Muscle layer of duodenum (tissue), 2 donors: ENCODE data around the gene SLC35A4.
"Not testable (repeated sequence)": the region's sequence is repeated elsewhere in the genome, so short reads cannot be mapped to it uniquely, and the experiment has no call there.

ENCODE experiments used
- H3K27ac ChIP-seq: one replicate; pipeline ENCODE4 v1.7.0; 2013; ENCODE audit warnings: mild to moderate bottlenecking, low read length
- H3K27me3 ChIP-seq: one replicate; pipeline ENCODE4 v1.7.0; 2013; ENCODE audit warnings: low read depth, mild to moderate bottlenecking, control low read depth, low read length
- H3K36me3 ChIP-seq, 2 donors: one replicate each; pipeline ENCODE4 v1.7.0; 2013; ENCODE audit warnings: low read length in 2 of 2, control low read depth in 1 of 2, mild to moderate bottlenecking in 1 of 2; ENCODE audit not compliant: insufficient read depth in 2 of 2, control insufficient read depth in 1 of 2
- H3K4me1 ChIP-seq, 2 donors: one replicate each; pipeline ENCODE4 v1.7.0; 2013; ENCODE audit warnings: low read length in 2 of 2, mild to moderate bottlenecking in 2 of 2, control low read depth in 1 of 2, moderate library complexity in 1 of 2; ENCODE audit not compliant: insufficient read depth in 2 of 2, control insufficient read depth in 1 of 2
- H3K4me3 ChIP-seq, 2 donors: one replicate each; pipeline ENCODE4 v1.7.0; 2013; ENCODE audit warnings: low read length in 2 of 2, low read depth in 1 of 2, mild to moderate bottlenecking in 1 of 2
- H3K9me3 ChIP-seq, 2 donors: one replicate each; pipeline ENCODE4 v1.7.0; 2013; ENCODE audit warnings: low read length in 2 of 2, control low read depth in 1 of 2, mild to moderate bottlenecking in 1 of 2; ENCODE audit not compliant: control insufficient read depth in 1 of 2
- donor health status: healthy.

Gene SLC35A4

DNA sequence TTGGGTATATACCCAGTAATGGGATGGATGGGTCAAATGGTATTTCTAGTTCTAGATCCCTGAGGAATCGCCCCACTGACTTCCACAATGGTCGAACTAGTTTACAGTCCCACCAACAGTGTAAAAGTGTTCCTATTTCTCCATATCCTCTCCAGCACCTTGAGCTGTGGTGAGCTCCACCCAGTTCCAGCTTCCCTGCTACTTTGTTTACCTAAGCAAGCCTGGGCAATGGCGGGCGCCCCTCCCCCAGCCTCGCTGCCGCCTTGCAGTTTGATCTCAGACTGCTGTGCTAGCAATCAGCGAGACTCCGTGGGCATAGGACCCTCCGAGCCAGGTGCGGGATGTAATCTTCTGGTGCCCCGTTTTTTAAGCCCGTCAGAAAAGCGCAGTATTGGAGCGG is 28.4 kb downstream of the SLC35A4 start:
- not testable (repeated sequence) for H3K36me3 ChIP-seq, H3K4me3 ChIP-seq

DNA sequence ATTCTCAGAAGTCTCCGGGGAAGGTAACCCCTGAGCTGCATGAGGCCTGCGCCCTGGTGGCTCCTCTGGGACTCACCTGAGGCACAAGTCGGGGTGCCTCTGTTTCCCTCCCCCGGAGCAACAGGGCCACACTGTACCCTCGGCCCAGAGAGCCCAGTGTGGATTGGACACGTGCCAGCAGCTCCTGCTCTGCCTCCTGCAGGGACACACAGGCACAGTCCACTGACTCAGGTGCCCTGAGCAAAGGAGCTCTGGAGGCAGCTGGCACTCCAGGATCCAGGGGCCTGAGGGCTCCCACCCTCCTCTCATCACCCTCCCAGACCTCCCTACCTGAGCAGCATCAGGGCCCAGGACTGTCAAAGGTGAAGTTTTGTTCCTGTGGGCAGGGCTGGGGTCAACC is 29.5 kb downstream of the SLC35A4 start:
- Histone ChIP-seq H3K36me3 (no peaks in the 10 kb centered on the region), H3K27ac (no peak overlapping the region), H3K4me1 (no peaks in the 10 kb centered on the region), H3K9me3 (no peaks in the 10 kb centered on the region), H3K27me3 (no peaks in the 10 kb centered on the region), H3K4me3 (no peak overlapping the region)

More for the DNA sequence above, 28.4 kb downstream of the SLC35A4 start:
- not testable (repeated sequence) for H3K9me3 ChIP-seq, H3K27ac ChIP-seq, H3K4me1 ChIP-seq, H3K27me3 ChIP-seq

DNA sequence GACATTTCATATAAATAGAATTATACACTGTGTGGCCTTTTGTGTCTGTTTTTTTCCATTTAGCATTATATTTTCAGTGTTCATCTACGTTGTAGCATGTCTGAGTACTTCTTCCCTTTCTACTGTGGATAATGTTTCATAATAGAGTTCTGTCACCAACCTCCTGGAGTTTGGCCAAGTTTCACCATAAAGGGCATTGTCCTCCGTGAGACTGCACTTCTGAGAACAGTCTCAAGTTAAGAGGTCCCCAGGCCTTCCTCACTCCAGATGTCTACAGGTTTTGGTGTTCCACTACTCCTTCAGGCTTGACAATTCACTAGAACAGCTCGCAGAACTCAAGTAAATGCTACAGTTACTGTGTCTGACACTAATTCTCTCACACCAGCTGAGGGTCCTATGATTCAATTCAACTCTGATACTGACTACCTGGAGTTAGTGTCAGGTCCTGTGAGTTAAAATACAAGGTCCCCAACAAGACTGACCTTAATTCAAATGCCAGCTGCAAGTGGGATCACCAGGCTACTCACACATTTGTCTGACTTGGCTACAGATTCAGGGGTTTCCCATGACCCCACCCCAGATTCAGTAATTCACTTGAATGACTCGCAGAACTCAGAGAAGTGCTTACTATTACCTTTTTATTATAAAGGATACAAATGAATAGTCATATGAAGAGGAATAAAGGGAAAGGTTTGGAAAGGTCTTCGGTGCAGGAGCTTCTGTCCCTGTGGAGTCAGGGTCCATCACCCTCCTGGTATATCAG is 31.1 kb downstream of the SLC35A4 start:
- Histone ChIP-seq H3K36me3 (no peaks in the 10 kb centered on the region), H3K27ac (peak overlapping the region; percentile 3), H3K9me3 (no peaks in the 10 kb centered on the region), H3K4me3 (no peak overlapping the region), H3K27me3 (no peaks in the 10 kb centered on the region), H3K4me1 (no peaks in the 10 kb centered on the region)

DNA sequence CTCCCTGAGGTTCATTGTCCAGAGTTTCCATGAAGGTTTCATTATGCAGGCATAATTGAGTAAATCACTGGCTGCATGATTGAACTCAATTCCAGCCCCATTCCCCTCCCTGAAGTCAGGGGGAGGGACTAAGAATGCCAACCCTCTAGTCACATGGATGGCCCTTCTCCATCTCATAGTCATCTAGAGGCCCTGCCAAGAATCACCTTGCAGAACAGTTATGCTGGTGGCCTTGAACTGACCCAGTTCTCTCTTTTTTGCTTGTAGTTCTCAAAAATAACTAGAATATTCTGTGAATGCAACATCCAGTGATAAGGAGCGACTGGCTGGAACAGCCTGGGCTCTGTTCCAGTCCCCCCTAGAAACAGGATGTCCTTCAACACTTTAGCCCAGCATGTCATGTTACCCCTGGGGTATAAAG is 31.7 kb downstream of the SLC35A4 start:
- peak overlapping the region; percentile 23 for H3K27ac ChIP-seq
- H3K36me3 ChIP-seq: no peaks in the 10 kb centered on the region

DNA sequence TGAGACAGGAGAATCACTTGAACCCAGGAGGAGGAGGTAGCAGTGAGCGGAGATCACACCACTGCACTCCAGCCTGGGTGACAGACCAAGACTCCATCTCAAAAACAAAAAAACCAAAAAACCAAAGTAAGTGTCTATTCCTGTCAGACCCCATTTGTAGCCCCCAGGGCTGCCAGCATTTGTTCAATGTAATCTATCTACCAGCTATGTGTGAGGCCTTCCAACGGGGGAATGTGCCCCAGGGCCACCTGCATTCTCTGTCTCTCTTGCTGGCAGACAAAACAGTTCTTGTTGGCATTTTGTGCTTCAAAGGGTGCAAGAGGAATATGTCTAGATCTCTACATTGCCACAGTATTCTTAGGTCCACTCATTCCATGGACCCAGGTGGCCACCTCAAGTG is 34.2 kb downstream of the SLC35A4 start:
- Histone ChIP-seq H3K9me3 (no peaks in the 10 kb centered on the region), H3K27ac (no peak overlapping the region), H3K27me3 (no peaks in the 10 kb centered on the region), H3K36me3 (no peaks in the 10 kb centered on the region), H3K4me3 (no peak overlapping the region), H3K4me1 (no peaks in the 10 kb centered on the region)

More for the DNA sequence above, 31.7 kb downstream of the SLC35A4 start:
- Histone ChIP-seq H3K9me3 (no peaks in the 10 kb centered on the region), H3K4me3 (no peak overlapping the region), H3K4me1 (no peaks in the 10 kb centered on the region), H3K27me3 (no peaks in the 10 kb centered on the region)

DNA sequence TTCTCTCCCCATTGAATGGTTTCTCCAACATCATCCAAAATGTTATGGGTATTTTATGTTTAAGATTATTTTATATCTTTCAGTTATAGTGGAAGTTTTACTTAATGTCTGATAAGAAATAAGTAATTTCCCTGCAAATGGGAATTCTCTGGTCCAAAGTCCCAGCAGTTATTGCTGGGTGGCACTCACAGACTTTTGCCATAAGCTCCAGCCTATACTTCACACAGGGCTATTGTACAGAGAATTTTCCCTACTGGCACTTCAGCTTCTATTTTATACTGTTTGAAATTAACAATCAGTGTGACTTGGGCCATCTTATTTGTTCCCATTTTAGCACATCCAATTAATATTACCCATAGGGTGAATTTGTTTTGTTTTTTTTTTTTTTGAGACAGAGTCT is 35.5 kb downstream of the SLC35A4 start:
- Histone ChIP-seq H3K9me3 (no peaks in the 10 kb centered on the region), H3K4me1 (no peaks in the 10 kb centered on the region), H3K27me3 (no peaks in the 10 kb centered on the region), H3K4me3 (no peak overlapping the region), H3K27ac (no peak overlapping the region), H3K36me3 (no peaks in the 10 kb centered on the region)

DNA sequence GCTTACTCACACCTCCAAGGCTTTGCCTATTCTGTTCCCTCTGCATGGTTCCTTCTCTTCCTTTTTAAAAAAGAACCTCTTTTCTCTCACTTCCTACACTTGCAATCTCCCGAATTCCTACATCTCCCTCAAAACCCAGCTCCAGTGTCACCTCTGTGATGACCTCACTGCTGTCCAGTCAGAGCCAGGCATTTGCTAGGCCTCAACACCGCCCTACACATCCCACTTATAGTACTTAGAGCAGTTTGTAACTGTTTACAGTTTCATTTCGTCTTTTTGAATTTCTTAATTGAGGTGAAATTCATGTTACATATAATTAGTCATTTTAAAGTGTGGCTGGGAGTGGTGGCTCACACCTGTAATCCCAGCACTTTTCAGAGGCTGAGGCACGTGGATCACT is 37.5 kb downstream of the SLC35A4 start:
- no peaks in the 10 kb centered on the region for H3K9me3 ChIP-seq
- H3K4me3 ChIP-seq: no peak overlapping the region
- H3K36me3 ChIP-seq: no peaks in the 10 kb centered on the region
- H3K27me3 ChIP-seq: no peaks in the 10 kb centered on the region
- no peaks in the 10 kb centered on the region for H3K4me1 ChIP-seq
- no peak overlapping the region for H3K27ac ChIP-seq

DNA sequence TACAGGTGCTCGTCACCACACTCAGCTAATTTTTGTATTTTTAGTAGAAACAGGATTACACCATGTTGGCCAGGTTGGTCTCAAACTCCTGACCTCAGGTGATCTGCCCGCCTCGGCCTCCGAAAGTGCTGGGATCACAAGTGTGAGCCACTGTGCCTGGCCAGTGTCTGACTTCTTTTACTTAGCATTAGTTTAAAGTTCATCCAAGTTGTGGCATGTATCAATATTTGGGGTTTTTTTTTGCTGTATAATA is 38.7 kb downstream of the SLC35A4 start:
- H3K27me3 ChIP-seq, H3K4me1 ChIP-seq, H3K27ac ChIP-seq, H3K36me3 ChIP-seq, H3K9me3 ChIP-seq, H3K4me3 ChIP-seq: not testable (repeated sequence)

DNA sequence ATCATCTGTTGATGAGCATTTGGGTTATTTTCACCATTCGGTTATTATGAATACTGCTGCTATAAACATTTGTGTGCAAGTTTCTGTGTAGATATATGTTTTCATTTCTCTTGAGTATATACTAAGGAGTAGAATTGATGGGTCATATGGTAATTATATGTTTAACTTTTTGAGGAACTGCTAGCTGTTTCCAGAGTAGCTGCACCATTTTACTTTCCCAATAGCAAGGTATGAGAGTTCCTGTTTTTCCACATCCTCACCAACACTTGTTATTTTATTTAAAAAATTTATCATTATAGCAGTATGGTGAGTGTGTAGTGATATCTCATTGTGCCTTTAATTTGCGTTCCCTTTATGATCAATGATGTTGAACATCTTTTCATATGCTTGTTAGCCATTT is 39.1 kb downstream of the SLC35A4 start:
- no peak overlapping the region for H3K4me3 ChIP-seq
- no peaks in the 10 kb centered on the region for H3K27me3 ChIP-seq
- no peaks in the 10 kb centered on the region for H3K36me3 ChIP-seq
- no peaks in the 10 kb centered on the region for H3K9me3 ChIP-seq
- H3K4me1 ChIP-seq: peaks cover 0 to 6% of the 10 kb centered on the region in 2 donors
- no peak overlapping the region for H3K27ac ChIP-seq

DNA sequence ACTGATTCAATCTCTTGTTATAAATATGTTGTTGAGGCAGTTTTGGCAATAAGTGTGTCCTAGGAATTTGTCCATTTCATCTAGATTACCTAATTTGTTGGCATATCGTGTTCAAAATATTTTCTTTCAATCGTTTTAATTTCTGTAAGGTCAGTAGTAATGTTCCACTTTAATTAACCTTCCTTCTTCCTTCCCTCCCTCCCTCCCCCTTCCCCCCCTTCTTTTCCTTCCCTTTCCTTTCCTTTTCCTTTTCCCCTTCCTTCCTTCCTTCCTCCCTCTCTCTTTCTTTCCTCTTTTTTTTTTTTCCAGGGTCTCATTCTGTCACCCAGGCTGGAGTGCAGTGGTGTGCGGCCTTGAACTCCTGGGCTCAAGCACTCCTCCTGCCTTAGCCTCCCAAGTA is 41.3 kb downstream of the SLC35A4 start:
- no peak overlapping the region for H3K27ac ChIP-seq
- peaks cover 0 to 9% of the 10 kb centered on the region in 2 donors for H3K4me1 ChIP-seq
- no peaks in the 10 kb centered on the region for H3K36me3 ChIP-seq
- no peaks in the 10 kb centered on the region for H3K27me3 ChIP-seq
- H3K4me3 ChIP-seq: no peak overlapping the region
- no peaks in the 10 kb centered on the region for H3K9me3 ChIP-seq

DNA sequence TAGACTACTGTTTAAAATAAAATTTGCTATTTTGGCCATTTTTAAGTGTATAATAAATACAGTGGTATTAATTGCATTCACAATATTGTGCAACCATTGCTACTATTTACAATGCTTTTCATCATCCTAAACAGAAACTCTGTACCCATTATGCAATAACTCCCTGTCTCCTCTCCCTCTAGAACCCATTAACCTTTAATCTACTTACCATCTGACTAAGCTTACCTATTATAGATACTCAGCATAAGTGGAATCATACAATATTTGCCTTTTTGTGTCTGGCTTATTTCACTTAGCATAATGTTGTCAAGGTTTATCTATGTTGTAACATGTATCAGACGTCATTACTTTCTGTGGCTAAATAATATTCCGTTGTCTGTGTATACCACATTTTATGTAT is 42.4 kb downstream of the SLC35A4 start:
- Histone ChIP-seq H3K27me3 (no peaks in the 10 kb centered on the region), H3K27ac (no peak overlapping the region), H3K36me3 (no peaks in the 10 kb centered on the region), H3K9me3 (no peaks in the 10 kb centered on the region), H3K4me1 (peaks cover 0 to 9% of the 10 kb centered on the region in 2 donors), H3K4me3 (no peak overlapping the region)

DNA sequence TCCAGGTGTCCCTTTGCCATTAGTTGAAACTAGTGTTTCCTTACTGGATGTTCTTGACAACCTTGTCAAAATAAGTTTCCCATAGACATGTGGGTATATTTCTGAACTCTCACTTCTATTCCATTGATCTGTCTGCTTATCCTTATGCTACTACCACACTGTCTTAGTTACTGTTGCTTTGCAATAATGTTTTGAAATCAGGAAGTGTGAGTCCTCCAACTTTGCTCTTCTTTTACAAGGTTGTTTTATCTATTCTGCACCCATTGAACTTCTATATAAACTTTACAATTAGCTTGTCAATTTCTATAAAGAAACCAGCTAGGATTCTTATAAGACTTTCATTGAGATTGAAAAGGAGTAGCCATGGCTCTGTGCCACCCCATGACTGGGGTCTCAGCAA is 44.1 kb downstream of the SLC35A4 start:
- no peaks in the 10 kb centered on the region for H3K9me3 ChIP-seq
- H3K4me3 ChIP-seq: no peak overlapping the region
- no peaks in the 10 kb centered on the region for H3K27me3 ChIP-seq
- peak overlapping the region; percentile 63 for H3K27ac ChIP-seq
- H3K36me3 ChIP-seq: no peaks in the 10 kb centered on the region
- H3K4me1 ChIP-seq: peaks cover 0 to 9% of the 10 kb centered on the region in 2 donors
